Measurements from ENCODE around the gene PSRC1.
"Not testable (repeated sequence)": the region's sequence is repeated elsewhere in the genome, so short reads cannot be mapped to it uniquely, and the experiment has no call there.

The PSRC1 gene

GRCh38 chr1:109295712-109296415 lies 12.9 kb upstream of the PSRC1 start:
- peak; percentile 82 for DNase-seq

- no peak for DNase-seq
These were observed 11.5 kb upstream of the PSRC1 start for GRCh38 chr1:109294481-109294880.

GRCh38 chr1:109293026-109293425 lies 10.1 kb upstream of the PSRC1 start:
- DNase-seq = no peak

- no peak for DNase-seq
These were observed 9.4 kb upstream of the PSRC1 start for GRCh38 chr1:109292364-109292763.

- no peak for DNase-seq
These were observed 8.1 kb upstream of the PSRC1 start for GRCh38 chr1:109290998-109291397.

GRCh38 chr1:109290137-109290536 lies 7.2 kb upstream of the PSRC1 start:
- no peak for DNase-seq

GRCh38 chr1:109286762-109287161 lies 3.8 kb upstream of the PSRC1 start:
- not testable (repeated sequence) for DNase-seq

GRCh38 chr1:109283748-109284600 lies 1.0 kb upstream of the PSRC1 start:
- DNase-seq = no peak

GRCh38 chr1:109282497-109282951 lies 421 bp downstream of the PSRC1 start:
- DNase-seq = no peak

- no peak for DNase-seq
These were observed 1.1 kb downstream of the PSRC1 start for GRCh38 chr1:109281680-109282496.

- DNase-seq = no peak
These were observed 2.1 kb downstream of the PSRC1 start for GRCh38 chr1:109280862-109281261.

- no peak for DNase-seq
These were observed 3.2 kb downstream of the PSRC1 start for GRCh38 chr1:109279615-109280278.

GRCh38 chr1:109277434-109278204 lies 5.3 kb downstream of the PSRC1 start:
- DNase-seq = peak; percentile 15

GRCh38 chr1:109275706-109276345 lies 7.1 kb downstream of the PSRC1 start:
- no peak for DNase-seq

GRCh38 chr1:109274533-109275476 lies 8.1 kb downstream of the PSRC1 start:
- no peak for DNase-seq

- no peak for DNase-seq
These were observed 9.2 kb downstream of the PSRC1 start for GRCh38 chr1:109273570-109274288.

- no peak for DNase-seq
These were observed 10.0 kb downstream of the PSRC1 start for GRCh38 chr1:109272831-109273547.

GRCh38 chr1:109272021-109272799 lies 10.7 kb downstream of the PSRC1 start:
- no peak for DNase-seq

Measured in NCI-H524 treated with DMSO at 0.1 percent for 48 hours (cell line).